ENCODE data around the gene S100A13.
A peak's percentile ranks its signal among the peaks of the same experiment; 100 is the strongest.
"Not testable (repeated sequence)": the region's sequence is repeated elsewhere in the genome, so short reads cannot be mapped to it uniquely, and the experiment has no call there.

Gene S100A13

GRCh38 chr1:153598309-153599172 lies 28.8 kb downstream of the S100A13 start:
- DNase-seq (ENCODE audit: low spot score) = peak; percentile 89
- no peak for TF ChIP-seq CTCF (IDR thresholded peaks at IDR 0.05; ENCODE audit: extremely low read depth, insufficient read depth, missing control alignments)
- in situ Hi-C loops (cut with MboI; ENCODE audit: low pct_unique_long_range_greater_than_20kb, low sequenced_read_pairs, unreplicated experiment) = no loop called here

GRCh38 chr1:153597206-153597605 lies 30.1 kb downstream of the S100A13 start:
- in situ Hi-C loops (cut with MboI; ENCODE audit: low pct_unique_long_range_greater_than_20kb, low sequenced_read_pairs, unreplicated experiment) = no loop called here
- TF ChIP-seq CTCF (IDR thresholded peaks at IDR 0.05; ENCODE audit: extremely low read depth, insufficient read depth, missing control alignments) = no peak
- DNase-seq (ENCODE audit: low spot score) = no peak

GRCh38 chr1:153592748-153593147 lies 34.6 kb downstream of the S100A13 start:
- TF ChIP-seq CTCF (IDR thresholded peaks at IDR 0.05; ENCODE audit: extremely low read depth, insufficient read depth, missing control alignments) = no peak
- DNase-seq (ENCODE audit: low spot score) = no peak
- in situ Hi-C loops (cut with MboI; ENCODE audit: low pct_unique_long_range_greater_than_20kb, low sequenced_read_pairs, unreplicated experiment) = no loop called here

- no peak for TF ChIP-seq CTCF (IDR thresholded peaks at IDR 0.05; ENCODE audit: extremely low read depth, insufficient read depth, missing control alignments)
- no peak for DNase-seq (ENCODE audit: low spot score)
- in situ Hi-C loops (cut with MboI; ENCODE audit: low pct_unique_long_range_greater_than_20kb, low sequenced_read_pairs, unreplicated experiment) = no loop called here
Measured at GRCh38 chr1:153588482-153588881, 38.8 kb downstream of the S100A13 start.

- DNase-seq (ENCODE audit: low spot score); in situ Hi-C loops (cut with MboI; ENCODE audit: low pct_unique_long_range_greater_than_20kb, low sequenced_read_pairs, unreplicated experiment): not testable (repeated sequence)
Measured at GRCh38 chr1:153588033-153588432, 39.3 kb downstream of the S100A13 start.

- no peak for TF ChIP-seq CTCF (IDR thresholded peaks at IDR 0.05; ENCODE audit: extremely low read depth, insufficient read depth, missing control alignments)
- in situ Hi-C loops (cut with MboI; ENCODE audit: low pct_unique_long_range_greater_than_20kb, low sequenced_read_pairs, unreplicated experiment) = no loop called here
- no peak for DNase-seq (ENCODE audit: low spot score)
Measured at GRCh38 chr1:153587314-153587713, 40.0 kb downstream of the S100A13 start.

GRCh38 chr1:153586347-153586746 lies 41.0 kb downstream of the S100A13 start:
- in situ Hi-C loops (cut with MboI; ENCODE audit: low pct_unique_long_range_greater_than_20kb, low sequenced_read_pairs, unreplicated experiment) = no loop called here
- no peak for DNase-seq (ENCODE audit: low spot score)
- TF ChIP-seq CTCF (IDR thresholded peaks at IDR 0.05; ENCODE audit: extremely low read depth, insufficient read depth, missing control alignments) = no peak
